Activated naive CD4-positive, alpha-beta T cell treated with Interleukin-2 at 50 U/mL for 16 hours (primary cell): ENCODE measurements around the gene LIAS.
A peak's percentile ranks its signal among the peaks of the same experiment; 100 is the strongest.
"Not testable (repeated sequence)": the region's sequence is repeated elsewhere in the genome, so short reads cannot be mapped to it uniquely, and the experiment has no call there.

Source experiments
- DNase-seq: peaks from one replicate; pipeline ENCODE4 v3.0.0-alpha.2; 2020

Gene LIAS

GRCh38 chr4:39458505-39459300, at the start of gene LIAS, which contains the start of gene RPL9:
TSS of gene LIAS (plus strand) at chr4:39459056. CDS start at chr4:39459118, 62 bp downstream.
TSS of gene RPL9 (minus strand) at chr4:39458922. CDS start at chr4:39458439, 483 bp downstream.
- DNase-seq, result peak; percentile 93

GRCh38 chr4:39410415-39410814, 48.4 kb upstream of the LIAS start:
- DNase-seq, result no peak

DNA sequence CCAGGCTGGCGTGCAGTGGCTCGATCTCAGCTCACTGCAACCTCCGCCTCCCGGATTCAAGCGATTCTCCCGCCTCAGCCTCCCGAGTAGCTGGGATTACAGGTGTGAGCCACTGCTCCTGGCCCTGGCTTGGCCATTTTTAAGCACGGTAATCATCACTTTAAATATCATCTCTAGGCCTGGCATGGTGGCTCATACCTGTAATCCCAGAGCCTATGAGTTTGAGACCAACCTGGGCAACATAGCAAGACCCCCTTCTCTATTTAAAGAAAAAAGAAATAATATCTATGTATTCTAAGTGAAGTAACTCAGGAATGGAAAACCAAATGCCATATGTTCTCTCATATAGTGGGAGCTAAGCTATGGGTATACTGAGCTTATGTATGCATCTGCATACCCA, 47.3 kb upstream of the LIAS start:
- DNase-seq, result not testable (repeated sequence)

GRCh38 chr4:39415678-39416283, 43.1 kb upstream of the LIAS start:
- DNase-seq, result no peak

GRCh38 chr4:39422247-39422646, 36.6 kb upstream of the LIAS start:
- no peak for DNase-seq

- not testable (repeated sequence) for DNase-seq
These were observed 33.6 kb upstream of the LIAS start for GRCh38 chr4:39425297-39425696.

DNA sequence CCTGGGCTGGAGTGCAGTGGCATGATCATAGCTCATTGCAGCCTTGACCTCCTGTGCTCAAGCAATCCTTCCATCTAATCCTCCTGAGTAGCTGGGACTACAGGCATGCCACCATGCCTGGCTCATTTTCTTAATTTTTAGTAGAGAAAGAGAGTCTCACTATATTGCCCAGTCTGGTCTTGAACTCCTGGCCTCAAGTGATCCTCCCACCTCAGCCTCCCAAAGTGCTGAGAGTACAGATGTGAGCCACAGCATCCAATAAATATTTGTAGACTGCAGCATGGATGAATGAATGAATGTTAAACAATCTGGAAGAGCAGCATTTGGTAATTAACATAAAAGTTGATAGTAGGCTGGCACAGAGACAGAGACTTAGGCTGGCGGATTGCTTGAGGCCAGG, 32.1 kb upstream of the LIAS start:
- DNase-seq, result no peak

- no peak for DNase-seq
These were observed 31.2 kb upstream of the LIAS start for GRCh38 chr4:39427520-39428114.

DNA sequence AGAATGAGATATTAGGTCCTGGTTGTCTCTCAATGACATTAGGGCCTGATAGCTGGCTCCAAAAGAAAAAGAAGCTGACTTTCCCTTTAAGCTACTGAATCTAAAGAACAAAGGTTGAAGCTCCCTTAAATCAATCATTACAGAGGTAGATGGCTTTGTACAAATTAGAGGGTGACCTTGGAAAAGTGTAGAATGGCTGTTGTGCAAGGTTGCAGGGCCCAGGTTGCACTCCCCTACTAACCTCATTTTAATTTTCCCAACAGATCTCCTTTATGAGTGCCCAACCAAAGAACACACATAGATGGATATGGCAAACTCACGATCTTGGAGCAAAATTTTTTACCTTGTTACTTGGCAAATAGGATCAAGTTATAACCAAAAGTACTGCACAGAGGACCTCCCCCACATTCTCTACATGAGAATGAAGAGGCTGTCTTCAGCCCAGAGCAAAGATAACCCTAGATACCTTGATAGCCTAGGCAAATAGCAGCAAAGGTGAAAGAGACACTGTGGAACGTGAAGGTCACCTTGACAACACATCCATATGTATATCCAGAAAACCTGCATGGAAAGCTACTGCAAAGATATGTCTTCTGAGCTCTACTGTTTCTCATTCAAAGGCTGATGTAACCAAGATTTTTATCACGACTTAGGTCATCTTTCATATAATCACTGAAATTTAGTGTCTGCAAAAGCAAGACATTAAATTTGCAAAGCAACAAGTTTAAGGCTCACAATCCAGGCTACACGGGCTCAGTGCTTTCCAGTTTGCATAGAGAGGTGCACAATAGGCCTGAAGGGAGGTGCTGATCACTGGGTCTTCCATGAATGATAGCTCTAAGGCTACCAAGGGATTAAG, 29.2 kb upstream of the LIAS start:
- DNase-seq, result no peak

GRCh38 chr4:39433878-39434492, 24.9 kb upstream of the LIAS start:
- DNase-seq, result no peak

GRCh38 chr4:39435659-39436563, 22.9 kb upstream of the LIAS start:
- no peak for DNase-seq

- no peak for DNase-seq
These were observed 17.3 kb upstream of the LIAS start for GRCh38 chr4:39441593-39441992.

DNA sequence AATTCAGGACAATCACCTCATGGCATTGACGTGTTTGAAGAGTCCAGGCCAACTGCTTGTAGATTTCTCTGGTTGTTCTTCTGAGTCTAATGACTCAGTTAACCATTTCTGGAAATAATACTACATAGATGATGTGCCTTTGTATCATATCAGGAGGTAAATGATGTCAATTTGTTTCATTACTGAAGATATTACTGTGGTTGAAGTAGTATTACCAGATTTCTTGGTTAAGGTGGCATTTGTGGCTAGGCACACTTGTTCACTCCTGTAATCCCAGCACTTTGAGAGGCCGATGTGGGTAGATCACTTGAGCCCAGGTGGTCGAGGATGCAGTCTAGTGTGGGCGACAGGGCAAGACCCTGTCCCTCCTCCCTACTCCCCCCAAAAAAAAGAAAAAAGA, 15.9 kb upstream of the LIAS start:
- DNase-seq, result no peak

DNA sequence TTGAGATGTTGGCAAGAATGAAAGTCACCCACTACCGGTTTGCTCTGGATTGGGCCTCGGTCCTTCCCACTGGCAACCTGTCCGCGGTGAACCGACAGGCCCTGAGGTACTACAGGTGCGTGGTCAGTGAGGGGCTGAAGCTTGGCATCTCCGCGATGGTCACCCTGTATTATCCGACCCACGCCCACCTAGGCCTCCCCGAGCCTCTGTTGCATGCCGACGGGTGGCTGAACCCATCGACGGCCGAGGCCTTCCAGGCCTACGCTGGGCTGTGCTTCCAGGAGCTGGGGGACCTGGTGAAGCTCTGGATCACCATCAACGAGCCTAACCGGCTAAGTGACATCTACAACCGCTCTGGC, 12.4 kb upstream of the LIAS start:
- no peak for DNase-seq

GRCh38 chr4:39446842-39447573, 11.8 kb upstream of the LIAS start:
- peak; percentile 16 for DNase-seq

DNA sequence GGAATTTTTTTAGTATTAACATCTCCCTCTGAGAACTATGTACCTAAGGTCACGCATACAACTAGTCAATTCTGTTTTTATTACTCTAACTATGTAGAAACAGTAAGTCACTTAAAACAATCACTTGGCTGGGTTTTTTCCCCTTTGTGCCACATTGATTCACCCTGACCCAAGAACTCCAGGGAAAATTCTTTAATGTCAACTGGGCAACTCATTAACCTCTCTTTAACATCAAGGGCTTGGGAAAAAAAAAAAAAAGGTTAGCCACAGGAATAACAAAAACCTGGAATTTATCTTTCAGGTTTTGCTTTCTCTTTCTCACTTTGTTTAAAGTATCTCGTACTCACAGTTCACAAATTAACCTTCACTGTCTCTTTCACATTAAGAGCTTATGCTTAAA, 8.2 kb upstream of the LIAS start:
- no peak for DNase-seq

DNA sequence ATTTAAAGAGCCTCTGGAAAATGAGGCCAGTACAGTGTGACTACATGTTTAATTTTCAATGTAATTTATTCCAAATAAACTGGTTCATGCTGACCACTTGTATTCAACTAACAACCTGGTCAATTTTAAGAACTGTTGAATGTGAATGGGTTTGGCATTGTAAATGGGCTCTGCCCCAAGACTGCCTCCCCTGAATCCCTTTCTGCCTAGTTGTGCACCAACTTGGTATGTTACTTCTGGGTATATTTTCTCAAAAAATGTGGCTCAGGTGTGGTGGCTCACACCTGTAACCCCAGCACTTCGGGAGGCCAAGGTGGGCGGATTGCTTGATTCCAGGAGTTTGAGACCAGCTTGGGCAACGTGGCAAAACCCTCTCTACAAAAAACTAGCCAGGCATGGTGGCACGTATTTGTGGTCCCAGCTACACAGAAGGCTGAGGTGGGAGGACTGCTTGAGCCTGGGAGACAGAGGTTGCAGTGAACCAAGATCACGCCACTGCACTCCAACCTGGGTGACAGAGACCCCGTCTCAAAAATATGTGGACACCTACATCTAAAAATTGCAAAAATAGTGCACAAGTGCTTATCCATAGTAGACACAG, 7.3 kb upstream of the LIAS start:
- no peak for DNase-seq

DNA sequence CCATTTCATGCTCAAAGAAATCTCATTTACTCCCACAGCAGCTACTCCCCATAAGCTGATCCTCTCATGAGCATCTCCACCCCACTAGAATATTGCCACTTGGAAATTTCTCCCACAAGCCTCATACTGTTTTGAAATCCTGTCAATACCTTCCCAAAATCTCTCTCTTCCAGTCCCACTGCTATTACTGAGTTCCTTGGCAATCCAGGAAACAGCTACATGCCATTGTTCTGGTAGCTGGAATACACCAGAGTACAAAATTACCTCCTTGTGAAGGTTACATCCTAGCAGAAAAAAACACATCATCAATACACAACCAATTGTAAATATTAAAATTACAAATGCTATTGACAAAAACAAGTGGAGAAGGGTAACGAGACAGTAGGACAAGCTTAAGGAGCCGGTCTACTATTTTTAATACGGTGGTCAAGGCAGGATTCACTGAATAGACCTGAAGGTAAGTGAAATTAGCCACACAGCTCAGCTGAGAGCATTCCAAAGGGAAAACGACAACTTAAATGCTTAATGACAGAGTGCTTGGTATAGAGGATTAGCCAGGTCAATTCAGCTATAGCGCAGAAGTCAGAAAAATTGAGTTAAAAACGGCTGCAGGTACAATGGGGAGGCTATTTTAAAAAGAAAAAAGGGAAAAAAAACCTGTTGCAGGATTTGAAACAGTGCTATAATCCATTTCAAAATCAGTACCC, 6.5 kb upstream of the LIAS start:
- DNase-seq, result no peak

DNA sequence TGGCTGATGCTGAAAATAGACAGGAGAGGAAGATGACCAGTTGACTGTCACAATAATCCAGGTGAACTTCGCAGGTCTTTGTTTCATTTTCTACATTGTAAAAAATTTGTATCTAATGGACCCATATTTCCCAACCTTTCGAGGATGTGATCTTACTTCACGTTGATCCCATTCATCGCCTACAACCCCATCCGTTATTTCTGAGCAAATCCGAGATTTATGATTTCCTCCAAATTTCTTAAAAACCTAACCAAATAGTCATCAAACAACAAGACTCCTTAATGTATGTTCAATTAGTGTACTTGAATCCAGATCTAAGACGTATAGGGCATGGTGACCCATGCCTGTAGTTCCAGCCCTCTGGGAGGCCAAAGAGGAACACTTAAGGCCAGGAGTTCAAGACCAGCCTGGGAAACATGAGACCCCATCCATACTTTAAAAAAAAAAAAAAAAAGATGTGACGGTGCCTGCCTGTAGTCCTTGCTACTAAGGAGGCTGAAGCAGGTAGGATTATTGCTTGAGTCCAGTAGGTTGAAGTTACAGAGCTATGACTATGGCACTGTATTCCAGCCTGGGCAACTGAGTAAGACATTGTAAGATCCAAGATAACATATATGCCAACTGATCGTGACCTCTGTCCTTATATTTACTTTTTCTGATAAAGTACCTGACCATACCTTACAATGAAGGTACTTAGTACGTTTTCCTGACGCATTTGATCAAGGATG, 5.8 kb upstream of the LIAS start:
- no peak for DNase-seq
